ENCODE data around the gene ATP2B2.

- TF ChIP-seq, protein P1, sequence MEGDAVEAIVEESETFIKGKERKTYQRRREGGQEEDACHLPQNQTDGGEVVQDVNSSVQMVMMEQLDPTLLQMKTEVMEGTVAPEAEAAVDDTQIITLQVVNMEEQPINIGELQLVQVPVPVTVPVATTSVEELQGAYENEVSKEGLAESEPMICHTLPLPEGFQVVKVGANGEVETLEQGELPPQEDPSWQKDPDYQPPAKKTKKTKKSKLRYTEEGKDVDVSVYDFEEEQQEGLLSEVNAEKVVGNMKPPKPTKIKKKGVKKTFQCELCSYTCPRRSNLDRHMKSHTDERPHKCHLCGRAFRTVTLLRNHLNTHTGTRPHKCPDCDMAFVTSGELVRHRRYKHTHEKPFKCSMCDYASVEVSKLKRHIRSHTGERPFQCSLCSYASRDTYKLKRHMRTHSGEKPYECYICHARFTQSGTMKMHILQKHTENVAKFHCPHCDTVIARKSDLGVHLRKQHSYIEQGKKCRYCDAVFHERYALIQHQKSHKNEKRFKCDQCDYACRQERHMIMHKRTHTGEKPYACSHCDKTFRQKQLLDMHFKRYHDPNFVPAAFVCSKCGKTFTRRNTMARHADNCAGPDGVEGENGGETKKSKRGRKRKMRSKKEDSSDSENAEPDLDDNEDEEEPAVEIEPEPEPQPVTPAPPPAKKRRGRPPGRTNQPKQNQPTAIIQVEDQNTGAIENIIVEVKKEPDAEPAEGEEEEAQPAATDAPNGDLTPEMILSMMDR (IDR thresholded peaks at IDR 0.05) = no peak
- TF ChIP-seq POLR2A (IDR thresholded peaks at IDR 0.05) = no peak
- no peak for TF ChIP-seq EP300 (IDR thresholded peaks at IDR 0.05)
Observed at GRCh38 chr3:10356461-10356981, 148.9 kb downstream of the ATP2B2 start.

Measured in tibial nerve (tissue), 4 donors.